ENCODE data around the gene SHPK. TPM values are rescaled to one million over a fixed set of nuclear protein-coding genes. Genes with fewer than 3 reads are reported as not detected.

Gene SHPK
- total and polyA plus RNA-seq, 8 donors, result 4.9 to 29.4 (median 10.8) TPM

DNA sequence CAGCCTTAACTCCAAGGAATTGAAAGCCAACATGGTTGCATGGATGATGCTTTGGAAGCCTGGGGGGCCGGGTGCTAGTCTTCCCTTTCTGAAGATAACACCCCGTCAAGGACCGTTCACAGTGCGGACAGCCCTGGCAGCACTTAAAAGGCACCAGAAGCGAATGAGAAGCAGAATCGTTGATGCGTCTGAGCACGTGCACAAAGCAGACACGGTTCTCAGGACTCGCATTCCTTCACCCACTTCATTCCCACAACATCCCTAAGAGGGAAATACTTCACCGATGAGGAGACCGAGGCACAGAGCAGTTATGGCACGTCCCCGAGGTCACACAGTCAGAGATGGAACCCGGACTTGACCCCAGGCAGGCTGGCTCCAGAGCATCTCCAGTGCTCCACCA lies 41.1 kb downstream of the SHPK start:
- peaks cover 2 to 45% (median 32%) of the 10 kb centered on the region in 4 donors for H3K36me3 ChIP-seq
- intact Hi-C loops (cut with DNase I; ENCODE audit: low total_unique reads), result no loop called here
- H3K27me3 ChIP-seq, result no peaks in the 10 kb centered on the region
- TF ChIP-seq POLR2A (IDR thresholded peaks at IDR 0.05) (no peak), POLR2AphosphoS5 (IDR thresholded peaks at IDR 0.05) (no peak), EP300 (IDR thresholded peaks at IDR 0.05) (no peak)
- TF ChIP-seq, protein P1, sequence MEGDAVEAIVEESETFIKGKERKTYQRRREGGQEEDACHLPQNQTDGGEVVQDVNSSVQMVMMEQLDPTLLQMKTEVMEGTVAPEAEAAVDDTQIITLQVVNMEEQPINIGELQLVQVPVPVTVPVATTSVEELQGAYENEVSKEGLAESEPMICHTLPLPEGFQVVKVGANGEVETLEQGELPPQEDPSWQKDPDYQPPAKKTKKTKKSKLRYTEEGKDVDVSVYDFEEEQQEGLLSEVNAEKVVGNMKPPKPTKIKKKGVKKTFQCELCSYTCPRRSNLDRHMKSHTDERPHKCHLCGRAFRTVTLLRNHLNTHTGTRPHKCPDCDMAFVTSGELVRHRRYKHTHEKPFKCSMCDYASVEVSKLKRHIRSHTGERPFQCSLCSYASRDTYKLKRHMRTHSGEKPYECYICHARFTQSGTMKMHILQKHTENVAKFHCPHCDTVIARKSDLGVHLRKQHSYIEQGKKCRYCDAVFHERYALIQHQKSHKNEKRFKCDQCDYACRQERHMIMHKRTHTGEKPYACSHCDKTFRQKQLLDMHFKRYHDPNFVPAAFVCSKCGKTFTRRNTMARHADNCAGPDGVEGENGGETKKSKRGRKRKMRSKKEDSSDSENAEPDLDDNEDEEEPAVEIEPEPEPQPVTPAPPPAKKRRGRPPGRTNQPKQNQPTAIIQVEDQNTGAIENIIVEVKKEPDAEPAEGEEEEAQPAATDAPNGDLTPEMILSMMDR (IDR thresholded peaks at IDR 0.05), result no peak
- H3K27ac ChIP-seq, result no peak overlapping the region
- no peaks in the 10 kb centered on the region for H3K9me3 ChIP-seq
- no peaks in the 10 kb centered on the region for H3K4me1 ChIP-seq
- WGBS, 5 donors, result 88 to 91% (median 89%) methylated on average over 15 of the region's 15 CpGs
- no peak overlapping the region for H3K4me3 ChIP-seq
- no peak for DNase-seq

DNA sequence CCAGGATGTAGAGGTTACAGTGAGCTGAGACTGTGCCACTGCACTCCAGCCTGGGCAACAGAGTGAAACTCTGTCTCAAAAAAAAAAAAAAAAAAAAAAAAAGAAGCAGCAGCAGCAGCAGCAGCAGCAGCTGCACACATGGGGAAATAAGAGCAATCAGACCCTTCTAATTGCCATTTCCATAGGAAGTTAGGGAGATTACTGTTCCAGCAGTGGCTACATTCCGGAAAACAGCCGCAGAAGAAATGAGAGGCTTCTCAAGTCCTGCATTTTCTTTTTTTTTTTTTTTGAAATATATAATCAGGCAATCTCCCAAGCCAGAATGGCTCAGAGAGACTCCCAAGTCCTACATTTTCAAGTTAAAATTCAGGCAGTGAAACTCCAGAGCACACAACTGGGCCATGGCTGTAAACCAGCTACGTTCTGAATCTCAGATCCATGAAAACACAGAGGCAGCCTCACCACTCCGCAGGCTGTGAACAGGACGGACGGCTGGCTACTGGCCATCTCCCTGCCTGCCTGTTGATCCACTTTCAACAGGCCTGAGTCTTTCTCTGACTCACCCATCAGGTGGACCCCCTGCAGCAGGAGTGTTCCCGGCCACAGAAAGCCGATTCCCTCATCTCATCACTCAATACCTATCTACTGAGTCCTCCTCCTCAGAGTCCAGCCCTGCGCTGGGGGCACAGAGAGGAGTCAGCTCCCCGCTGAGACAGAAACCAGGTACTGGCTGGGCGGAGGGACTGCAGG lies 41.8 kb downstream of the SHPK start:
- Histone ChIP-seq H3K36me3 (peaks cover 7 to 52% (median 40%) of the 10 kb centered on the region in 4 donors), H3K4me1 (no peaks in the 10 kb centered on the region), H3K27me3 (no peaks in the 10 kb centered on the region), H3K4me3 (no peak overlapping the region), H3K9me3 (no peaks in the 10 kb centered on the region), H3K27ac (peak overlapping the region in 1 of 5 donors; percentile 39)
- TF ChIP-seq POLR2A (IDR thresholded peaks at IDR 0.05) (no peak), EP300 (IDR thresholded peaks at IDR 0.05) (no peak), POLR2AphosphoS5 (IDR thresholded peaks at IDR 0.05) (no peak)
- TF ChIP-seq, protein P1 (IDR thresholded peaks at IDR 0.05), result no peak
- 65 to 77% (median 70%) methylated on average over 11 of the region's 11 CpGs for WGBS, 5 donors
- DNase-seq, result peak in 1 of 2 donors; percentile 53
- intact Hi-C loops (cut with DNase I; ENCODE audit: low total_unique reads), result no loop called here

- intact Hi-C loops (cut with DNase I; ENCODE audit: low total_unique reads), result no loop called here
- WGBS, 5 donors, result 88 to 96% (median 96%) methylated on average over 5 of the region's 5 CpGs
- Histone ChIP-seq H3K36me3 (peaks cover 7 to 61% (median 48%) of the 10 kb centered on the region in 4 donors), H3K9me3 (no peaks in the 10 kb centered on the region), H3K4me1 (no peaks in the 10 kb centered on the region), H3K27me3 (no peaks in the 10 kb centered on the region), H3K4me3 (no peak overlapping the region), H3K27ac (no peak overlapping the region)
- DNase-seq, result no peak
- TF ChIP-seq POLR2A (IDR thresholded peaks at IDR 0.05), result no peak
These were observed 42.7 kb downstream of the SHPK start for GRCh38 chr17:3593384-3593783.

DNA sequence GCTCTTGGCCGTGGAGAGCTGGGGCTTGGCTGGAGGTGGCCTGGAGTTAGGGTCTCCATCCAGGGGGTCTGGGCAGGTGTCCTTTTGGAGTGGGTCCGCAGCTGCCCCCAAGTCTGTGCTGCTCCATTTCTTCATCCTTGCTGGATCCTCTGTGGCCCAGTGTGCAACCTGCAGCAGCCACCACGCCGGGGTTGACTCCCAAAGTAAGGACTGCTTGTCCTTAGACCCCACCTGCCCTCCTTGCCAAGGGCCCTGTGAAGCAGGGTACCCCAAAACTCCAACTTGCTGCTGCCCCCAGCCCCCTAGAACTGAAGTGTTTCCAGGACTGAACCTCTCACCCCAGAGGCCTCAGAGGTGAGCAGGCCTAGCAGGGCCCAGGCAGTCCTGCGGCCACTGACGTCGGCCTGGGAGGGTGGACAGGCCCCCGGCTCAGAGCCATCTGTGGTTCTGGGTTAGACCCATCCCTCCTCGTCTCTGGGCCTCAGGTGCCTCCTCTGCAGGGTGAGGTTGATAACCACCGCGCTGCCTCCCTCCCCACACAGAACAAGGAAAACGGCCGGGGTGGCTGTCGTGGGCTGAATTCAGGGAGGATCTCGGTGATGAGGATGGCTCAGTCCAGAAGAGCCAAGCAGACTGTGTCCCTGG lies 43.7 kb downstream of the SHPK start:
- TF ChIP-seq POLR2A (IDR thresholded peaks at IDR 0.05), result no peak
- TF ChIP-seq POLR2AphosphoS5 (IDR thresholded peaks at IDR 0.05), result no peak
- TF ChIP-seq EP300 (IDR thresholded peaks at IDR 0.05), result no peak
- TF ChIP-seq, protein P1 (IDR thresholded peaks at IDR 0.05), result no peak
- no peak overlapping the region for H3K4me3 ChIP-seq
- H3K9me3 ChIP-seq, result no peaks in the 10 kb centered on the region
- whole genome bisulfite sequencing, 5 donors, result 89 to 94% (median 92%) methylated on average over 15 of the region's 15 CpGs
- H3K4me1 ChIP-seq, result no peaks in the 10 kb centered on the region
- H3K36me3 ChIP-seq, result peaks cover 7 to 62% (median 55%) of the 10 kb centered on the region in 4 donors
- intact Hi-C loops (cut with DNase I; ENCODE audit: low total_unique reads), result no loop called here
- no peak for DNase-seq
- no peak overlapping the region for H3K27ac ChIP-seq
- H3K27me3 ChIP-seq, result no peaks in the 10 kb centered on the region
